Activated CD8-positive, alpha-beta memory T cell treated with anti-CD3 and anti-CD28 coated beads, Interleukin-2, amount 10 ng/mL, durations not matched to agents 7 days and 5 days (primary cell): ENCODE measurements around the gene OR52J3. TPM values are rescaled to one million over a fixed set of nuclear protein-coding genes. Genes with fewer than 3 reads are reported as not detected.
"Not testable (repeated sequence)": the region's sequence is repeated elsewhere in the genome, so short reads cannot be mapped to it uniquely, and the experiment has no call there.

ENCODE experiments used
- ATAC-seq: fragments of 150-1000 bp; cut with Tn5 transposase; one replicate; pipeline ENCODE4 v1.10.0; 2021; ENCODE audit warnings: moderate library complexity
- CTCF ChIA-PET: fragments of 350-600 bp; sonication (Branson Sonifier 250); formaldehyde crosslinking; loops from one replicate; lab custom pipeline; 2021; ENCODE audit warnings: antibody characterized with exemption; lab: Charles Lee
- DNase-seq: peaks from one replicate; pipeline ENCODE4 v3.0.0-alpha.2; 2020
- H3K27ac Mint-ChIP-seq: one replicate; pipeline ENCODE4 v1.8.0; 2021; ENCODE audit warnings: mild to moderate bottlenecking, mixed read lengths
- H3K27me3 Mint-ChIP-seq: one replicate; pipeline ENCODE4 v1.8.0; 2021; ENCODE audit warnings: mixed read lengths
- H3K36me3 Mint-ChIP-seq: one replicate; pipeline ENCODE4 v1.8.0; 2021; ENCODE audit warnings: mild to moderate bottlenecking, mixed read lengths
- H3K4me1 Mint-ChIP-seq: one replicate; pipeline ENCODE4 v1.8.0; 2021; ENCODE audit warnings: mixed read lengths
- H3K4me3 Mint-ChIP-seq: one replicate; pipeline ENCODE4 v1.8.0; 2021; ENCODE audit warnings: mild to moderate bottlenecking, moderate library complexity, mixed read lengths
- H3K9me3 Mint-ChIP-seq: one replicate; pipeline ENCODE4 v1.8.0; 2022; ENCODE audit warnings: low read depth, mixed read lengths
- total RNA-seq, 2 experiments: library from RNA; stranded (reverse); gene quantifications; one replicate each; pipeline ENCODE4 v1.2.3, GENCODE V29; 2021

OR52J3 gene
- total RNA-seq, result not detected

DNA sequence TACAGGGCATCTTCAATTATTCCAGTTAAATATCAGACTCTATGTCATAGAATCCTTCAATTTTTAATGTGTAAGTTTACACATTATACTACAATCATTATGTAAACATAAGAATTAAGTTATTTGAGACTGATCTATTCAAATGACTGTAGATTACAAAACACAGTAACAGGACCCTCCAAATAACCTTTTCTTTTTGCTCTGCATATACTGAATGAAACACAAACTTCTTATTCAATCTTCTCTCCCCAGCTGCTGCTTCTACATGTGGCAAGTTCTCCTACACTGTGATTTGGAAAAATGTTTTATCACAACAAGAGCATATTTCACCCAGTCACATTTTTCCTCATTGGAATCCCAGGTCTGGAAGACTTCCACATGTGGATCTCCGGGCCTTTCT, at the start of gene OR52J3:
OR52J3 (plus strand) TSS at position 301 of the 400 bp plus-strand sequence; CDS start at position 301, 0 bp downstream.
- Mint-ChIP-seq H3K4me1 (no peaks in the 10 kb centered on the region), H3K36me3 (no peaks in the 10 kb centered on the region), H3K9me3 (no peaks in the 10 kb centered on the region), H3K4me3 (no peak within 1 kb of the TSS), H3K27ac (no peak within 1 kb of the TSS), H3K27me3 (no peaks in the 10 kb centered on the region)
- no peak for DNase-seq
- CTCF ChIA-PET, result no interaction called here
- ATAC-seq, result no peak

DNA sequence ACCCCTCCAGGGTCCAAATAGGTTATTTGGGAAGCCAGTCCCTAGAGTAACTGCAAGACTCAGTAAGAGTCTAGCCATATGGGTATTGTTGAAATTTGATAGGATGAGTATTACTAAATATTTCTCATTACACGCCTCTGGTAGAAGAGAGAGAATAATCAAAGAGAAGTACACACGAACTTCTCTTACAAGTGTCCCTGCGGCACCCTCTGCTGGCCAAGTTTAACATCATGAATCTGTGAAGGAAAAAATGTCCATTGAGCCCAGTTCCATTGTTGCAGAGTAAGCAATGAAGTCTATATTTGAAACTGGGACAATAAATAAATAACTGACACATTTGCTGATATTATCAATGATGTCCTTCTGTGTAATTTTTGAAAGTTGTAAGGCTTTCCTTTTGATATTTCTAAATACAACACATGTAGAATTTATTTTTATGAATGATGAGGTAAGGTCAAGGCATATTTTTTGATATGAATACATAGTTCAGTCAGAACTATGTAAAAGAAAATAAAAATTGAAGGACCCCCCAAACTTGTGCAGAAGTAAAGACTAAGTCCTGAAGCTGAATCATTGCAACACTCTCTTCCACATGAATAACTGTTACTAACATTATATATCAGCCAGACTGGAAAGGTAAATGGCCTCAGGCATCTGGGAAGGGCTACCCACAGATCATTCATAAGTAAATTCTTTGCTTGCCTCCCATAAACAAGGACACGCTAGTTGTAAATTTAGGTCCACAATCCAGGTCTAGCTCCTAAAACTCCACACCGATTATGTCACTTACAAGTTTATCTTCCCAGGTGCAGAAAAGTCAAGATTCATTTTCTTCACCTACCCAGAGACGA, 41.7 kb upstream of the OR52J3 start:
- ATAC-seq (peak; percentile 23), DNase-seq (peak; percentile 51)
- Mint-ChIP-seq H3K27me3 (no peaks in the 10 kb centered on the region), H3K9me3 (no peaks in the 10 kb centered on the region), H3K4me1 (no peaks in the 10 kb centered on the region), H3K36me3 (no peaks in the 10 kb centered on the region), H3K4me3 (no peak overlapping the region), H3K27ac (no peak overlapping the region)
- CTCF ChIA-PET, result interaction anchor here (1.6 to 2.0 kb wide), 2 partner anchors 368 to 818 kb away, joined by 6 to 11 read pairs; partner anchors contain the start of gene OR51D1

DNA sequence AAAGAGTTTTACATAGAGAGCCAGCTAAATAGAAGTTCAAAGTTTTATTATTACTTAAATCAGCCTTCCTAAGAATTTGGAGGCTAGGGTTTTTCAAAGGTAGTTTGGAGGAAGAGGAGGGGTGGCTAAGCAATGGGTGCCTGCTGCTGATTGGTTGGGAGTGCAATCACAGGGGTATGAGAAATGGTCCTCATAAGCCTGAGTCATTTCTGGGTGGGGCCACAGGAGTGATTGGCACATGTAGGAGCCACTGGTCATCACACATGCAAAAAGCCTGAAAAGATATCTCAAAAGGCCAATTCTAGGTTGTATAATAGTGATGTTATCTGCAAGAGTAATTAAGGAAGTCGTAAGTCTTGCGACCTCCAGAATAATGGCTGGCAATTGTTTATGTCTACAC, 38.8 kb upstream of the OR52J3 start:
- no peak overlapping the region for H3K27ac Mint-ChIP-seq
- no peak overlapping the region for H3K4me3 Mint-ChIP-seq
- CTCF ChIA-PET, result no interaction called here

DNA sequence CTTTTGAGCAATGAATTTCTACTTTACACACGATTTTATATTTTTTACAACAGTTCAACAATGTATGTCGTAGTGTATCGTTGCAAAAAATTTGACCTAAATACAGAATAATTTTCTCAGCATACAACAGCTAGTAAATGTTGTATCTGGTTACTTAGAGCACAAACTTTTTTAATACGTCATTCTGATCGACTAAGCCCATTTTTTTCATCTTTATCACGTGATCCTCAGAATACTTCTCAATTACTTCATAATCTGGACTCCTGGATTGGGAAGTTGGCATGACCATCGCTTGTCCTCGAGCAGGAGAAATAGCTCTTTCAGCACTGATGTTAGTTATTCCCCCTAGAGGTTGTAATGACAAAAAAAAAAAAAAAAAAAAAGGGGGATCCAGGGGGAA, 35.1 kb upstream of the OR52J3 start:
- Mint-ChIP-seq H3K27me3 (no peaks in the 10 kb centered on the region), H3K4me3 (no peak overlapping the region), H3K9me3 (no peaks in the 10 kb centered on the region), H3K27ac (no peak overlapping the region), H3K4me1 (no peaks in the 10 kb centered on the region), H3K36me3 (no peaks in the 10 kb centered on the region)
- CTCF ChIA-PET, result no interaction called here
- ATAC-seq, result no peak
- no peak for DNase-seq

More for the DNA sequence above, 38.8 kb upstream of the OR52J3 start:
- ATAC-seq (no peak), DNase-seq (no peak)
- no peaks in the 10 kb centered on the region for H3K9me3 Mint-ChIP-seq
- no peaks in the 10 kb centered on the region for H3K27me3 Mint-ChIP-seq
- no peaks in the 10 kb centered on the region for H3K36me3 Mint-ChIP-seq
- H3K4me1 Mint-ChIP-seq, result no peaks in the 10 kb centered on the region

DNA sequence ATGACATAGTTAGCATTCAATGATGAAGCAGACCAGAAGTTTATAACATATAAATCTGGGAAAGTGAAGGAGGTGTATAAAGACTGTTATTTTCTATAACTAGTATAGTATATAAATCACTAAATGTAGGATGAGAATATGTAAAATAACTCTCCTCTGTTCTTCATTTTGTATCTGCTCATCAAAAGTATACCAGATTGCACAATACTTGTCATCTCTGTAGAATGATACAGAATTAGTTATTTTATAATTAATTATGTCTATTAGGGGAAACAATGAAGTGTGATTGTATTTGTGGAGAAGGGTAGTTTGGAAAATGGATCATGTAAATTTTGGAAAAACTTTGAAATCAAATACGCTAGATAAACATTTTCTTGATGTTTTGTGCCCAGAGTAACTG, 33.3 kb upstream of the OR52J3 start:
- Mint-ChIP-seq H3K27ac (no peak overlapping the region), H3K36me3 (no peaks in the 10 kb centered on the region), H3K27me3 (no peaks in the 10 kb centered on the region), H3K4me3 (no peak overlapping the region), H3K4me1 (no peaks in the 10 kb centered on the region), H3K9me3 (no peaks in the 10 kb centered on the region)
- CTCF ChIA-PET, result no interaction called here
- no peak for DNase-seq
- ATAC-seq, result no peak

DNA sequence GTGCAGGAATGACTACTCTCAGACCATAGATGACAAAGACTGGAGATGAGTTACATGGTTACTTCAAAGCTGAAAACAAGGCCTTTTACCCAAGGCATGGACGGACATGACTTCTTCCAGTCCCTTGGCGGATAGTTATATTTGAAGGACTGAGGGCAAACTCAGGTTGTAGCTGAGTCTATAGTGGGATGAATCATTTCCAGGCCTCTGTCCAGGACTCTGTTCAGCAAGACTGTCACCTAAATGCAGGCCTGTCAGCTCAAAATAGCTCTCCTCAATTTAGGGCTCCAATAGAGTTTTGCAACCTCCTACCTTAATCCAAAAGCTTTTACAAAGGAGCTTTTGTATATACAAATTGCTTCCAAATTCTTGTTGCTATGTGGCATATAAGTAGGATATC, 24.3 kb upstream of the OR52J3 start:
- Mint-ChIP-seq H3K36me3 (no peaks in the 10 kb centered on the region), H3K9me3 (peaks cover 3% of the 10 kb centered on the region), H3K27ac (no peak overlapping the region), H3K4me1 (no peaks in the 10 kb centered on the region), H3K4me3 (no peak overlapping the region), H3K27me3 (no peaks in the 10 kb centered on the region)
- no peak for ATAC-seq
- no peak for DNase-seq
- CTCF ChIA-PET, result no interaction called here

DNA sequence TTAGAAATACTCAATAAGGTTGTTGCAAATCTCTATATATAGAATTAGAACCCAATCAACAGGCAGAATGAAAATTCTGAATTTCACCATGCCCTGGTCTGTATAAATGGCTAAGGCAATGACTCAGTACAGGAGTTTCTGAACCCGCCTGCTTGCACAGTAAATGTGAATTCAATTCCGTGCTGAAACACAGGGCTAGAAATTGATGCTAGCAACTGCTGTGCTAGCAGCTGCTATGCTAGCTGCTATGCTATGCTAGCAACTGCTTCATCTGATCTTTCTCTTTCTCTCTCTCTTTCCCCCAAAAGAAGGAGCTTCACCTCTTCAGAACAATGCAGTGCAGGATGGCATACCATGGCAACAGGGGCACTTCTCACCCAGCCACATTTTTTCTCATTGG, 9.7 kb upstream of the OR52J3 start:
- Mint-ChIP-seq H3K4me3 (no peak overlapping the region), H3K27ac (no peak overlapping the region), H3K27me3 (no peaks in the 10 kb centered on the region), H3K36me3 (no peaks in the 10 kb centered on the region), H3K9me3 (no peaks in the 10 kb centered on the region), H3K4me1 (no peaks in the 10 kb centered on the region)
- DNase-seq (no peak), ATAC-seq (no peak)
- CTCF ChIA-PET, result no interaction called here

DNA sequence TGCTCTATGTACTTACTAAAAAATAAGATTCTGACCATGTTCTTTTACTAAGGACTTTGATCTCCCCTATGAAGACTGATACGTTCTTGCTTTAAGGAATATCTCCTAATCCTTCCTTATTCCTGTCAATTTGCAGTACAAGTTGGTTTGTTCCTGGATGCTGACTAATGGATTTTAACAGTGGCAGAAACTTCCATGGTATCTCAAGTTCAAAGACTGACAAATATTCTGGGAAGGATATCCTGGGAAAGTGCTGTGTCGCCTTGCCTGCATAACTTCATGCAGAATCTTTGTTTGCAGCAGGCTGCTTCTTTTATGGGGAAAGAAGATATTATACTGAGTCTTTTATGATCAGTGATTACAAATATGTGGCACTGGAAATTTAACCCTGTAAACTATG, 8.4 kb upstream of the OR52J3 start:
- no peaks in the 10 kb centered on the region for H3K27me3 Mint-ChIP-seq
- no peaks in the 10 kb centered on the region for H3K4me1 Mint-ChIP-seq
- no peak overlapping the region for H3K4me3 Mint-ChIP-seq
- no peaks in the 10 kb centered on the region for H3K9me3 Mint-ChIP-seq
- no peak for ATAC-seq
- H3K36me3 Mint-ChIP-seq, result no peaks in the 10 kb centered on the region
- DNase-seq, result no peak
- CTCF ChIA-PET, result no interaction called here
- no peak overlapping the region for H3K27ac Mint-ChIP-seq

DNA sequence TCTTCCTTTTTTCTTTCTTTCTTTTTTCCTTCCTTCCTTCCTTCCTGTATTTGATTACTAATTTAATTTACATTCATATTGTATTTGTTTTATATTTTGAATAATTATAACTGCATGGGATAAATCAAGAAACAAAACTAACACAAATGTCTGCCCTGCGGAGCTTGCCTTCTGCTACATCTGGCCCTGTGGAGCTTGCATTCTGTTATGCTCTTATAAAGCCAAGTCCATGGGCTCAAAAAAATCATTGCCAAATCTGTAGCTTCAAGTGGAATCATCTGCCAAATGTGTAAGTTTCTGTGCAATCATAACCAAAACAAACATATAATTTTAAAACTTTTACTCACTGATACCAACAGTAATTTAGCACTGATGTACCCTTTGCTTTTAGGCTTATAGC, 8.0 kb upstream of the OR52J3 start:
- CTCF ChIA-PET, result no interaction called here

DNA sequence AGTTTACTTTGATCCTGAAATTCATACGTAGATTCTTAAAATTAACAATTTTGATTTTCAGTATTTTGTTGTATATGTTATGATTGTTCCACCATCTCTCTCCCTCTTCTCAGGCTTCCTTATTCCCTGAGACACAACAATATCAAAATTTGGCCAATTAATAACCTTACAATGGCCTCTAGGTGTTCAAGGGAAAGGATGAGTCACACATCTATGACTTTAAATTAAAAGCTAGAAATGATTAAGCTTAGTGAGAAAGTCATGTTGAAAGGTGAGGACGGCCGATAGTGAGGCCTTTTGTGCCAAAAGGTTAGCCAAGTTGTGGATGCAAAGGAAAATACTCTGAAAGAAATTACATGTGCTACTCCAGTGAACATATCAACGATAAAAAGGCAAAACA, 5.5 kb upstream of the OR52J3 start:
- H3K27ac Mint-ChIP-seq, result no peak overlapping the region
- H3K27me3 Mint-ChIP-seq, result no peaks in the 10 kb centered on the region
- no peaks in the 10 kb centered on the region for H3K9me3 Mint-ChIP-seq
- no peak for DNase-seq
- H3K36me3 Mint-ChIP-seq, result no peaks in the 10 kb centered on the region
- H3K4me3 Mint-ChIP-seq, result no peak overlapping the region
- ATAC-seq, result no peak
- H3K4me1 Mint-ChIP-seq, result no peaks in the 10 kb centered on the region
- CTCF ChIA-PET, result no interaction called here

More for the DNA sequence above, 8.0 kb upstream of the OR52J3 start:
- no peaks in the 10 kb centered on the region for H3K36me3 Mint-ChIP-seq
- DNase-seq (no peak), ATAC-seq (no peak)
- no peaks in the 10 kb centered on the region for H3K4me1 Mint-ChIP-seq
- no peaks in the 10 kb centered on the region for H3K27me3 Mint-ChIP-seq
- no peak overlapping the region for H3K27ac Mint-ChIP-seq
- no peak overlapping the region for H3K4me3 Mint-ChIP-seq
- H3K9me3 Mint-ChIP-seq, result no peaks in the 10 kb centered on the region

DNA sequence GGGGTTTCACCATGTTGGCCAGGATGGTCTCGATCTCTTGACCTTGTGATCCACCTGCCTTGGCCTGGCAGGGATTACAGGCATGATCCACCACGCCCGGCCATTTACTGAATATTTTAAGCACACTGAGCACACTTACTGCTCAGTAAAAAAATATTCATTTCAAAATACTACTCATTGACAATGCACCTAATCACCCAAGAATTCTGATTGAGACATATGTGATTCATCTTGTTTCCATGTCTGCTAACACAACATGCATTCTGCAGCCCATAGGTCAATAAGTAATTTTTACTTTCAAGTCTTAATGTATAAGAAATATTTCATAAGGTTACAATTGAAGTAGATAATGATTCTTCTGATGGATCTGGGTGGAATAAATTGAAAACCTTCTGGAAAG, 4.2 kb upstream of the OR52J3 start:
- ATAC-seq (no peak), DNase-seq (no peak)
- CTCF ChIA-PET, result no interaction called here
- no peaks in the 10 kb centered on the region for H3K9me3 Mint-ChIP-seq
- no peaks in the 10 kb centered on the region for H3K36me3 Mint-ChIP-seq
- H3K27me3 Mint-ChIP-seq, result no peaks in the 10 kb centered on the region
- H3K27ac Mint-ChIP-seq, result no peak overlapping the region
- no peak overlapping the region for H3K4me3 Mint-ChIP-seq
- no peaks in the 10 kb centered on the region for H3K4me1 Mint-ChIP-seq

DNA sequence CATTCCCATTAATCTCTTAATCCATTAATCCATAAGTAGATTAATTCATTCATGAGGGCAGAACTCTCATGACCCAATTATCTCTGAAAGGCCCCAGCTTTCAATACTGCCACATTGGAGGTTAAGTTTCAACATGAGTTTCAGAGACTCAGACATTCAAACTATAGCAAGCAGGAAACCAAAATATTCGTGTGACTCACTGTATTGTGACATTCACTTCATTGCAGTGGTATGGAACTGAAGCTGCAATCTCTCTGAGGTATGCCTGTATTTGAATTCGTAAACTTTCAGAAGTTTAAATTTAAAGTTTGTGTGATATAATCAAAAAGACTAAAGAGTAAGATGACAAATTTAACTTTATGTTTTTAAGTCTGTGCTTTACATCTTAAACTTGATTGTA, 2.9 kb upstream of the OR52J3 start:
- no peak for DNase-seq
- no peak overlapping the region for H3K27ac Mint-ChIP-seq
- no peaks in the 10 kb centered on the region for H3K4me1 Mint-ChIP-seq
- no peaks in the 10 kb centered on the region for H3K9me3 Mint-ChIP-seq
- H3K36me3 Mint-ChIP-seq, result no peaks in the 10 kb centered on the region
- no peak for ATAC-seq
- H3K27me3 Mint-ChIP-seq, result no peaks in the 10 kb centered on the region
- CTCF ChIA-PET, result no interaction called here
- H3K4me3 Mint-ChIP-seq, result no peak overlapping the region

DNA sequence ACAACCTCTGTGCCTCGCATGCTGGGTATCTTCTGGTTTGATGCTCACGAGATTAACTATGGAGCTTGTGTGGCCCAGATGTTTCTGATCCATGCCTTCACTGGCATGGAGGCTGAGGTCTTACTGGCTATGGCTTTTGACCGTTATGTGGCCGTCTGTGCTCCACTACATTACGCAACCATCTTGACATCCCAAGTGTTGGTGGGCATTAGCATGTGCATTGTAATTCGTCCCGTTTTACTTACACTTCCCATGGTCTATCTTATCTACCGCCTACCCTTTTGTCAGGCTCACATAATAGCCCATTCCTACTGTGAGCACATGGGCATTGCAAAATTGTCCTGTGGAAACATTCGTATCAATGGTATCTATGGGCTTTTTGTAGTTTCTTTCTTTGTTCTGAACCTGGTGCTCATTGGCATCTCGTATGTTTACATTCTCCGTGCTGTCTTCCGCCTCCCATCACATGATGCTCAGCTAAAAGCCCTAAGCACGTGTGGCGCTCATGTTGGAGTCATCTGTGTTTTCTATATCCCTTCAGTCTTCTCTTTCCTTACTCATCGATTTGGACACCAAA, 516 bp downstream of the OR52J3 start:
- DNase-seq (no peak), ATAC-seq (no peak)
- no peak overlapping the region for H3K27ac Mint-ChIP-seq
- CTCF ChIA-PET, result no interaction called here
- no peaks in the 10 kb centered on the region for H3K9me3 Mint-ChIP-seq
- no peaks in the 10 kb centered on the region for H3K36me3 Mint-ChIP-seq
- H3K27me3 Mint-ChIP-seq, result no peaks in the 10 kb centered on the region
- H3K4me1 Mint-ChIP-seq, result no peaks in the 10 kb centered on the region
- no peak overlapping the region for H3K4me3 Mint-ChIP-seq

DNA sequence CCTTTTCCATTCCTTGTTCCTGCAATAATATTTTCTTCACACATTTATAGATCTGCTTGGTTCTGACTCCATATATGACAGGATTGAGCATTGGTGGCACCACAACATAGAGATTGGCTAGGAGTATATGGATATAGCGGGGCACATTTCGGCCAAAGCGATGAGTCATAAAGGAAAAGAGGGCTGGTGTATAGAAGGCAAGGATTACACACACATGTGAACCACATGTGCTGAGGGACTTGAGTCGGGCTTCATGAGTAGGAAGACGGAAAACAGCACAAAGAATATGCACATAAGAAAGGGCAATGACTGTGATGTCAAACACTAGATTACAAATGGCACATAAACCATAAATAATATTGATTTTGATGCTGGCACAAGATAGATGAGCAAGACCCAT, 12.4 kb downstream of the OR52J3 start:
- ATAC-seq, H3K36me3 Mint-ChIP-seq, H3K4me1 Mint-ChIP-seq, H3K27ac Mint-ChIP-seq, H3K27me3 Mint-ChIP-seq, H3K9me3 Mint-ChIP-seq, CTCF ChIA-PET, DNase-seq, H3K4me3 Mint-ChIP-seq: not testable (repeated sequence)
